ENCODE results near the gene RAB6B.

RAB6B gene

DNA sequence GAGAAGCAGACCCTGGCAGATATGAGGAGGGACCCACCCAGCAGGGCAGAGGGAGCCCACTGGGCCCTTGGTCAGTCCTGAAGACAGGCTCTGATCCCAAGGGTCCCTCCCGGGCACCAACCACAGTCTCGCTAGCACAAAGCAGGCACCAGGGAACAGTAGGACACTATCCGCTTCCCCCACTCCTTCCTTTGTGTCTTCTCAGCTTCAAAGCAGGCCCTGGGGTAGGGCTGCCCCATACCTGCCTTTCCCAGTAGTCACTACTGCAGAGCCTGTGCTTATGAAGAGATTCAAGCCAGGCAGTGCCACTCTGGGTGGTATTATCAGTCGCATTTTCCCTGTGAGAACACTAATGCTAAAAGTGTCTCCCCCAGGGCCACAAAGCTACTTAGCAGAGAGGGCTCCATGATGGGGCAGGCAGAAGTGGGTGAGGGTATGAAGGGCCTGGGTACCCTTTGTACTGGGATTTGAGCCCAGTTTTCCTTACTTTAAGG, 57.3 kb downstream of the RAB6B start:
- Histone ChIP-seq H3K9me3 (ENCODE audit: control insufficient read depth in 5 of 5, low read length in 5 of 5) (no peaks in the 10 kb centered on the region), H3K36me3 (ENCODE audit: control insufficient read depth in 5 of 5, insufficient read depth in 5 of 5, low read length in 5 of 5) (peaks cover 0 to 45% (median 26%) of the 10 kb centered on the region in 5 donors), H3K9ac (ENCODE audit: low read length in 5 of 5) (no peak overlapping the region), H3K27me3 (ENCODE audit: control insufficient read depth in 5 of 5, insufficient read depth in 4 of 5, low read length in 5 of 5) (no peaks in the 10 kb centered on the region), H3K27ac (ENCODE audit: low read depth, low read length) (no peak overlapping the region), H3K4me1 (ENCODE audit: control insufficient read depth in 5 of 5, insufficient read depth in 5 of 5, low read length in 5 of 5) (no peaks in the 10 kb centered on the region), H3K4me3 (ENCODE audit: low read depth in 1 of 5, low read length in 5 of 5) (no peak overlapping the region)

DNA sequence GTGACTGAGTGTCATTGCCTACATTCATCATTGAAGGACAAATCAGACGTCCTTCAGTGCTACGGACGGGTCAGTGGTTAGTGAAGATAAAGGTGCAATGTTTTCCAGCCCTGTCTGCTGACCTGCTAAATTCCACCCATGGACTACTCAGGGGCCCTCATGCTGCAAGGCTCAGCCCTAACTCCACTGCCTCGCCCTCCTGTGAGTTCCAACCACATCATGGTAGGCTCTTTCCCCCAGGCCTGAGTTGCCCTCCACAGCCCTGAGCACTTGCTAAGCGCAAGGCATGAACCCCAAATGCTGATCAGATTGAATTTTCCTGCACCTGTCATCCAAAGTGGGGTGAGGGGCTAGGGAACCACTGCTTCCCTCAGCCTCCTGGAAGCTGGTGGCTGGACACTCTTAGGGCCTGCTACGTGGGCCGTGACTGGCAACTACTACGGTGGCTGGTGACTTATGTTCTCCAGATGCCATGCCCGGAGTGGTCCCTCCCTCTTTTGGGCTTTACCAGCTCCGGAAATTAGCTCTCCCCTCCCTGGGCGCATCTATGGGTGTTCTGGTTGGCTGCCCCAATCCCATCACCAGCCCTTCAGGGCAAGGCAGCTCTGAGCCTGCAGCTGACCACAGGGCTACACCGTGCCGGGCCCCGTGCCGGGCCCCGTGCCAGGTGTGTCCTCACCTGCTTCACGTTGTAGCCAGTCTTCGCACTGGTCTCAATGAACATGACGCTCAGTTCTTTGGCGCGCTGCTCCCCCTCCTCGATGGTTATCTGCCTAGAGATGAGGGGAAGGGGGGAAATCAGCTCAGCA, 58.0 kb downstream of the RAB6B start:
- Histone ChIP-seq H3K36me3 (ENCODE audit: control insufficient read depth in 5 of 5, insufficient read depth in 5 of 5, low read length in 5 of 5) (peaks cover 0 to 52% (median 30%) of the 10 kb centered on the region in 5 donors), H3K9me3 (ENCODE audit: control insufficient read depth in 5 of 5, low read length in 5 of 5) (no peaks in the 10 kb centered on the region), H3K27me3 (ENCODE audit: control insufficient read depth in 5 of 5, insufficient read depth in 4 of 5, low read length in 5 of 5) (no peaks in the 10 kb centered on the region), H3K27ac (ENCODE audit: low read depth, low read length) (no peak overlapping the region), H3K4me3 (ENCODE audit: low read depth in 1 of 5, low read length in 5 of 5) (no peak overlapping the region), H3K4me1 (ENCODE audit: control insufficient read depth in 5 of 5, insufficient read depth in 5 of 5, low read length in 5 of 5) (no peaks in the 10 kb centered on the region), H3K9ac (ENCODE audit: low read length in 5 of 5) (no peak overlapping the region)

DNA sequence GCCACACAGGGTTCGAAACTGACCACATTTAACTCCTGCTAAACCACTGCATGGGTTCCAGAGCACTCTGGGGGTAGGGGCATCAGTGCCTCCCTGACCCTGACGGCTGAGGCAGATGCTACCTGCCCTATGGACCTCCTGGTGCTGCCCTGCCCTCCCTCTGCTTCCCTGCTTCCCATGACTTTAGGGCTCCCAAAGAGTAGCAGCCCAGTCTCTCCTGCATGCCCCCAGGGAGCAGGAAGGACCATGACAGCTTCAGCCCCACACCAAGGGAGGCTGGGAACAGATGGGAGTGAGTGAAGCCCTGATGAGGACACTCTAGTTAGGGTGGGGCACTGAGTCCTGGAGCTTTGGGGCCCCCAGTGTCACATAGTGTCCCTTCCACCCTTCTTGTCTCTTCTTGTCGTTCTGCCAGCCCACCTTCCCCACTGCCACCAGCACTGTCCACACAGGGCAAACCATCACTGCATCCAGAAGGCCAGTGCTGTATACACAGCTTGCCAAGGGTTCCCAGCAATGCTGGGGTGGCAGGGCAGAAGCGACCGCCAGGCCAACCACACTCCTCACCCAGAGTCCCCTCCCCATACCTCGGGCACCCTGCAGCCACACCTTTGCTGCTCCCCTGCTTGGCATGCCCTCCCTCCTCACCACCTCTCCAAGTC, 59.1 kb downstream of the RAB6B start:
- Histone ChIP-seq H3K9ac (ENCODE audit: low read length in 5 of 5) (no peak overlapping the region), H3K27ac (ENCODE audit: low read depth, low read length) (no peak overlapping the region), H3K27me3 (ENCODE audit: control insufficient read depth in 5 of 5, insufficient read depth in 4 of 5, low read length in 5 of 5) (no peaks in the 10 kb centered on the region), H3K36me3 (ENCODE audit: control insufficient read depth in 5 of 5, insufficient read depth in 5 of 5, low read length in 5 of 5) (peaks cover 0 to 53% (median 30%) of the 10 kb centered on the region in 5 donors), H3K4me3 (ENCODE audit: low read depth in 1 of 5, low read length in 5 of 5) (no peak overlapping the region), H3K9me3 (ENCODE audit: control insufficient read depth in 5 of 5, low read length in 5 of 5) (no peaks in the 10 kb centered on the region), H3K4me1 (ENCODE audit: control insufficient read depth in 5 of 5, insufficient read depth in 5 of 5, low read length in 5 of 5) (no peaks in the 10 kb centered on the region)

DNA sequence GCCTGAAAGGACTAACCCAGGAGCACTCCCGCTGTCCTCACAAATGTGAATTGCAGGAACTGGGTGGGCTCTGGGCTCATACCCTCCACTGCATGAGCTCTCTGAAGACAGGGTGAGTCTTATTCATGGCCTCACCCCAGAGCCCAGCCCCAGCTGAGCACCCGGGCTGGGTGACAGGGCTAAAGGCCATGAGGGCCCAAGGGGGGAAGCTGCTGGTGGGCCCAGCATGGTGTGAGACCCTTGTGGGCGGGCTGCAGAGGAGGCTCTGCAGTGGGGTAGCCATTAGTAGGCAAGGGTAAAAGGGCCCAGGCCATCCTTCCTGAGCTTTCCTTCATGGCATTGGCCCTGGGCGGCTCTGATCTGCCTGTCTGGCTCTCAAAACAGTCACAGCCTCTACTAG, 59.7 kb downstream of the RAB6B start:
- Histone ChIP-seq H3K27me3 (ENCODE audit: control insufficient read depth in 5 of 5, insufficient read depth in 4 of 5, low read length in 5 of 5) (no peaks in the 10 kb centered on the region), H3K4me1 (ENCODE audit: control insufficient read depth in 5 of 5, insufficient read depth in 5 of 5, low read length in 5 of 5) (no peaks in the 10 kb centered on the region), H3K36me3 (ENCODE audit: control insufficient read depth in 5 of 5, insufficient read depth in 5 of 5, low read length in 5 of 5) (peaks cover 0 to 50% (median 28%) of the 10 kb centered on the region in 5 donors), H3K9me3 (ENCODE audit: control insufficient read depth in 5 of 5, low read length in 5 of 5) (no peaks in the 10 kb centered on the region), H3K4me3 (ENCODE audit: low read depth in 1 of 5, low read length in 5 of 5) (no peak overlapping the region), H3K27ac (ENCODE audit: low read depth, low read length) (no peak overlapping the region), H3K9ac (ENCODE audit: low read length in 5 of 5) (no peak overlapping the region)

DNA sequence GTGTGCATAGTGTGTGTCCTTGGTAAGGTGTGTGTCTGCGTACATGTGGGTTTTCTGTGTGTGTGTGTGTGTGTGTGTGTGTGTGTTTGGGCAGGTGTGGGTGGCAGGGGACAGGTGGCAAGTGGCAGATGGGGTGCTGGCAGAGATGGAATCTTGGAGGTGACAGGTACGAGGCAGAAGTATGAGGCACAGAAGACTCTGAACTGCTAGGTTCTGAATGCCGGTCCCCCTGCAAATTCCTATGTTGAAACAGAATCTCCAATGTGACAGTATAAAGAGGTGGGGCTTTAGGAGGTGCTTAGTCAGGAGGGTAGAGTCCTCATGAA, 60.3 kb downstream of the RAB6B start:
- H3K27me3 ChIP-seq (ENCODE audit: control insufficient read depth in 5 of 5, insufficient read depth in 4 of 5, low read length in 5 of 5): no peaks in the 10 kb centered on the region
- no peaks in the 10 kb centered on the region for H3K9me3 ChIP-seq (ENCODE audit: control insufficient read depth in 5 of 5, low read length in 5 of 5)
- H3K36me3 ChIP-seq (ENCODE audit: control insufficient read depth in 5 of 5, insufficient read depth in 5 of 5, low read length in 5 of 5): peaks cover 0 to 47% (median 26%) of the 10 kb centered on the region in 5 donors
- H3K4me1 ChIP-seq (ENCODE audit: control insufficient read depth in 5 of 5, insufficient read depth in 5 of 5, low read length in 5 of 5): no peaks in the 10 kb centered on the region
- no peak overlapping the region for H3K27ac ChIP-seq (ENCODE audit: low read depth, low read length)
- H3K4me3 ChIP-seq (ENCODE audit: low read depth in 1 of 5, low read length in 5 of 5): no peak overlapping the region
- H3K9ac ChIP-seq (ENCODE audit: low read length in 5 of 5): no peak overlapping the region

DNA sequence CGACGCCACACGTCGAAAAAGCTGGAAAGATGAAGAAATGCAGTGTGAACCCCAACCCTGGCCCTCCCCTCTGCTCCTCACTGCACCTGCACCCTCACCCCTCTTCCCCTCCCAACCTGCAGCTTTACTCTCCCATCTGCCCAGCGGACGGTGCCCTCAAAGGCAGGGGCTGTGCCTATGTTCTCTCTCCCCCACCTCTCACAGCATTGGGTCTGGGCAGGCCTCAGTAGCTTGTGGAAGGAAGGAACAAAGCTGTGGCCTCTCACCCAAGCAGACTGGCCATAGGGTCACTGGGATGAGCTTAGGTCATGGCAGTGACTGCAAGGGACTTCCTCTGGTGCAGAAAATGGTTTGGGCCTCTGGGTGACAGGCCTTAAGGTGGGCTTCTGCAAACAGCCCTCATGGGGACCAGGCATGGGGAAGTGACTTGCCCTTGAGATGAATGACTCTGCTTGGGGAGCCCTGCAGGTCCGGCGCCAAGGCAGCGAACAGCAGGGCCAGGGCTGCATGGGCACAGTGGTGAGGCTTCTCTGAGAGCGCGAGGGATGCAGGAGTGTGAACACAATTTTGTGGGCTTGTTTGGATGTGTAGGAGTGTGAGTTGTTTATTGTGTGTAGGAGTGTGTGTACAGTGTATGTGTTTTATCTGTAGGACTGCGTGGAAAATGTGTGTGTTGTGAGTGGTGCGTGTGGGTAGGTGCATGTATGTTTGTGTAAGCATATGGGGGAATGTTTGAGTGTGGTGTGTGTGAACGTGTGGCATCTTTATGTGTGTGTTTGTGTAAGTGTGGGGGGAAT, 60.9 kb downstream of the RAB6B start:
- Histone ChIP-seq H3K36me3 (ENCODE audit: control insufficient read depth in 5 of 5, insufficient read depth in 5 of 5, low read length in 5 of 5) (peaks cover 0 to 47% (median 23%) of the 10 kb centered on the region in 5 donors), H3K9ac (ENCODE audit: low read length in 5 of 5) (no peak overlapping the region), H3K4me3 (ENCODE audit: low read depth in 1 of 5, low read length in 5 of 5) (no peak overlapping the region), H3K27me3 (ENCODE audit: control insufficient read depth in 5 of 5, insufficient read depth in 4 of 5, low read length in 5 of 5) (no peaks in the 10 kb centered on the region), H3K4me1 (ENCODE audit: control insufficient read depth in 5 of 5, insufficient read depth in 5 of 5, low read length in 5 of 5) (no peaks in the 10 kb centered on the region), H3K9me3 (ENCODE audit: control insufficient read depth in 5 of 5, low read length in 5 of 5) (no peaks in the 10 kb centered on the region), H3K27ac (ENCODE audit: low read depth, low read length) (no peak overlapping the region)

DNA sequence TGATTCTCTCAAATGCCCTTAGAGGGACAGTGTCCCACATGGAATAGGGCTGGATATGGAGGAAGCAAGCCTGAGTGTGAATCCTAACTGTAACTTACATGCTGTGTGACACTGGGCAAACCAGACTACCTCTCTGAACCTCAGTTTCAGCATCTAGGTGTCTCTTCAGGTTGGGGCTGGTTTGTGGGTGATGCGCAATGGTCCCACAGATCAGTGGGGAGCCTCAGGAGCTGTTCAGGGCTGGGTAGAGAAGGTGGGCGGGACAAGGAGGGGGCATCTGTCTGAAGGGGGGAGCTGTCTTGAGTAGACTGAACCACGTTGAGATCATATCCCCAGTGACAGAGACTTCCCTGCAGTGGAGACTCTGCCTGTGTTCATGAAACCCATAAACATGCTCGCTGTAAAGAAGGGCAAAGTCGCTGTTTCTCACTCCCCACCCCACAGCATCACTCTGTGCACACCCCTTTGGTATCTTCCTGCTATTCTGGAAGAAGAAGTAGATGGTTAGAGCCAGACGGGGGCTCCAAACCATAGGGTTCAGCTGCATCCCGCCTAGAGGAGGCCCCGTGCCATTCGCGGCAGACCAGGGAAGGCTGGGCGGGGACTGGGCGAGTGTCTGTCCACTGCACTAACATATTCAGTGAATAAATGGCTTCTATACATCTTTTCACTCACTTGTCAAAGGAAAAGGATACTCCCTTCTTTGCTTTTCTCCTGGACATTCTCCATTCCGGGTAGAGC, 61.6 kb downstream of the RAB6B start:
- Histone ChIP-seq H3K27ac (ENCODE audit: low read depth, low read length) (no peak overlapping the region), H3K36me3 (ENCODE audit: control insufficient read depth in 5 of 5, insufficient read depth in 5 of 5, low read length in 5 of 5) (peaks cover 0 to 43% (median 18%) of the 10 kb centered on the region in 5 donors), H3K9ac (ENCODE audit: low read length in 5 of 5) (no peak overlapping the region), H3K27me3 (ENCODE audit: control insufficient read depth in 5 of 5, insufficient read depth in 4 of 5, low read length in 5 of 5) (no peaks in the 10 kb centered on the region), H3K4me1 (ENCODE audit: control insufficient read depth in 5 of 5, insufficient read depth in 5 of 5, low read length in 5 of 5) (no peaks in the 10 kb centered on the region), H3K4me3 (ENCODE audit: low read depth in 1 of 5, low read length in 5 of 5) (no peak overlapping the region), H3K9me3 (ENCODE audit: control insufficient read depth in 5 of 5, low read length in 5 of 5) (no peaks in the 10 kb centered on the region)

DNA sequence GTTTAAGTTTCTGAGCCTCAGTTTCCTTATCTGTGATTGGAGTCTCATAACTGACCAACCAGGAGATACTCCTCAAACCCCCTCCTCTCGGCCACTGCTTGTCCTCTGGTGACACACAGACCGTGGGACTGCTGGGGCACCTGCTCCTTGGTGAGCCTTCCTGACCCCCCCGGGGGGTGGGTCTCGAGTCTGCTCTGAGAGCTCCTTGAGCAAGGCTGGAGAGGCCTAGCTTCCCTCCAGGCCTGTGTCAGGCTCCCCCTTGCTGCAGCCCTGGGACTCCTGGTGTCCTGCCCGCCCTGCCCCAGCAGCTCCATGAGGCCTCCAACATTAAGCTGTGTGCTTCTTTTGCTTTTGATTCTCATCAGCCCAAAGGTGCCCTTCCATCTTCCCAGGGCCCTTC, 62.4 kb downstream of the RAB6B start:
- H3K4me3 ChIP-seq (ENCODE audit: low read depth in 1 of 5, low read length in 5 of 5): no peak overlapping the region
- H3K9ac ChIP-seq (ENCODE audit: low read length in 5 of 5): no peak overlapping the region
- no peaks in the 10 kb centered on the region for H3K27me3 ChIP-seq (ENCODE audit: control insufficient read depth in 5 of 5, insufficient read depth in 4 of 5, low read length in 5 of 5)
- no peaks in the 10 kb centered on the region for H3K9me3 ChIP-seq (ENCODE audit: control insufficient read depth in 5 of 5, low read length in 5 of 5)
- H3K36me3 ChIP-seq (ENCODE audit: control insufficient read depth in 5 of 5, insufficient read depth in 5 of 5, low read length in 5 of 5): peaks cover 0 to 38% (median 14%) of the 10 kb centered on the region in 5 donors
- no peak overlapping the region for H3K27ac ChIP-seq (ENCODE audit: low read depth, low read length)
- no peaks in the 10 kb centered on the region for H3K4me1 ChIP-seq (ENCODE audit: control insufficient read depth in 5 of 5, insufficient read depth in 5 of 5, low read length in 5 of 5)

DNA sequence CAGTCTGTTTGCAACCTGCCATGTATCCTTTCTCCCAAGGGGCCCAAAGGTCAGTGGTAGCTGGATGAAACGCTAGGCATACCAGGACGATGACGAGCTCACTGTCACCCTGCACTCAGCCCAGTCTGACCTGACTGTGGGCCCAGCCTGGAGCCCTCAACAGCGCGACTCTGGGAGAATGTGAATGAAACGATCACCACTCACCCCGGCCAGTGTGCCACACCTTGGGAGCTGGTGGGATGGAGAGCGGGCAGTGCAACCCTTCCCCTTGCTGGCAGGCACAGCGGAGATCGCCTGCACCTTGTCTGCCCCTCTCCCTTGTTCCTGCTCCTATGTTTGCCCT, 62.9 kb downstream of the RAB6B start:
- Histone ChIP-seq H3K9ac (ENCODE audit: low read length in 5 of 5) (no peak overlapping the region), H3K9me3 (ENCODE audit: control insufficient read depth in 5 of 5, low read length in 5 of 5) (no peaks in the 10 kb centered on the region), H3K27me3 (ENCODE audit: control insufficient read depth in 5 of 5, insufficient read depth in 4 of 5, low read length in 5 of 5) (no peaks in the 10 kb centered on the region), H3K27ac (ENCODE audit: low read depth, low read length) (no peak overlapping the region), H3K36me3 (ENCODE audit: control insufficient read depth in 5 of 5, insufficient read depth in 5 of 5, low read length in 5 of 5) (peaks cover 0 to 33% (median 14%) of the 10 kb centered on the region in 5 donors), H3K4me1 (ENCODE audit: control insufficient read depth in 5 of 5, insufficient read depth in 5 of 5, low read length in 5 of 5) (no peaks in the 10 kb centered on the region), H3K4me3 (ENCODE audit: low read depth in 1 of 5, low read length in 5 of 5) (no peak overlapping the region)
